ENCODE data around the gene MCF2L2.

DNA sequence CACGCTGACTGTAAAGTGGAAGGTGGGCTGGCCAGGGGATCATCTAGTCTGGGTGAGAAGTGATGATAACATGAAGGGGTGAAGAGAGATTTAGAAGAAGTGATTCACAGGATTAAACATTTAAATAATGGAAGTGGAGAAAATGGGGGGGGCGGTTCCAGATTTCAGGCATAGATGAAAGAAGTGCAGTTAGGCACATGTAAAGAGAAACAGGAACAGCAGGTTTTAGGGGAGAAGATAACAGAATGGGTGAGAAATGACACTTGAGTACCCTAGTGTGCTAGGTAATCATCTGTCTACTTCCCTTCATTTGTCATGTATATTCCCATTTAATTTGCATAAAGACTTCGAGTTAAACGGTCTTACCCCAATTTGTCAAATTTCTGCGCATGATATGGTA is 160.1 kb downstream of the MCF2L2 start:
- TF ChIP-seq, protein P1, sequence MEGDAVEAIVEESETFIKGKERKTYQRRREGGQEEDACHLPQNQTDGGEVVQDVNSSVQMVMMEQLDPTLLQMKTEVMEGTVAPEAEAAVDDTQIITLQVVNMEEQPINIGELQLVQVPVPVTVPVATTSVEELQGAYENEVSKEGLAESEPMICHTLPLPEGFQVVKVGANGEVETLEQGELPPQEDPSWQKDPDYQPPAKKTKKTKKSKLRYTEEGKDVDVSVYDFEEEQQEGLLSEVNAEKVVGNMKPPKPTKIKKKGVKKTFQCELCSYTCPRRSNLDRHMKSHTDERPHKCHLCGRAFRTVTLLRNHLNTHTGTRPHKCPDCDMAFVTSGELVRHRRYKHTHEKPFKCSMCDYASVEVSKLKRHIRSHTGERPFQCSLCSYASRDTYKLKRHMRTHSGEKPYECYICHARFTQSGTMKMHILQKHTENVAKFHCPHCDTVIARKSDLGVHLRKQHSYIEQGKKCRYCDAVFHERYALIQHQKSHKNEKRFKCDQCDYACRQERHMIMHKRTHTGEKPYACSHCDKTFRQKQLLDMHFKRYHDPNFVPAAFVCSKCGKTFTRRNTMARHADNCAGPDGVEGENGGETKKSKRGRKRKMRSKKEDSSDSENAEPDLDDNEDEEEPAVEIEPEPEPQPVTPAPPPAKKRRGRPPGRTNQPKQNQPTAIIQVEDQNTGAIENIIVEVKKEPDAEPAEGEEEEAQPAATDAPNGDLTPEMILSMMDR (IDR thresholded peaks at IDR 0.05): no peak
- no peak for TF ChIP-seq POLR2A (IDR thresholded peaks at IDR 0.05)
